Inflammatory macrophage treated with lipopolysaccharide for 1 hour (primary cell): ENCODE results near the gene HMCN1.
A peak's percentile ranks its signal among the peaks of the same experiment; 100 is the strongest.
"Not testable (repeated sequence)": the region's sequence is repeated elsewhere in the genome, so short reads cannot be mapped to it uniquely, and the experiment has no call there.

Experiments
- DNase-seq, 2 donors: peaks; one replicate each; pipeline ENCODE4 v3.0.0-alpha.2; 2020 to 2022

The HMCN1 gene

GRCh38 chr1:186102547-186103148, 368.5 kb downstream of the HMCN1 start:
- no peak for DNase-seq

- DNase-seq, result no peak
Observed at GRCh38 chr1:186104459-186104858, 370.3 kb downstream of the HMCN1 start.

- DNase-seq, result no peak
Observed at GRCh38 chr1:186112280-186112679, 378.1 kb downstream of the HMCN1 start.

- DNase-seq, result no peak
Observed at GRCh38 chr1:186113461-186113860, 379.3 kb downstream of the HMCN1 start.

- DNase-seq, result no peak
Observed at GRCh38 chr1:186118724-186119123, 384.5 kb downstream of the HMCN1 start.

- DNase-seq, result no peak
Observed at GRCh38 chr1:186122837-186123236, 388.6 kb downstream of the HMCN1 start.

GRCh38 chr1:186125035-186125434, 390.8 kb downstream of the HMCN1 start:
- no peak for DNase-seq

- DNase-seq, result no peak
Observed at GRCh38 chr1:186125511-186125910, 391.3 kb downstream of the HMCN1 start.

GRCh38 chr1:186129758-186130157, 395.6 kb downstream of the HMCN1 start:
- no peak for DNase-seq

GRCh38 chr1:186139115-186139514, 404.9 kb downstream of the HMCN1 start:
- DNase-seq, result no peak

GRCh38 chr1:186139701-186140100, 405.5 kb downstream of the HMCN1 start:
- DNase-seq, result no peak

GRCh38 chr1:186142159-186142558, 408.0 kb downstream of the HMCN1 start:
- DNase-seq, result no peak

- DNase-seq, result no peak
Observed at GRCh38 chr1:186142916-186143315, 408.7 kb downstream of the HMCN1 start.

GRCh38 chr1:186143481-186143880, 409.3 kb downstream of the HMCN1 start:
- DNase-seq, result no peak

- peak; percentile 20 to 37 for DNase-seq
Observed at GRCh38 chr1:186144505-186144904, 410.3 kb downstream of the HMCN1 start.

- DNase-seq, result peak; percentile 28 to 41
Observed at GRCh38 chr1:186146974-186147373, 412.8 kb downstream of the HMCN1 start.

GRCh38 chr1:186149591-186149990, 415.4 kb downstream of the HMCN1 start:
- no peak for DNase-seq

GRCh38 chr1:186152227-186152619, 418.0 kb downstream of the HMCN1 start:
- no peak for DNase-seq

- no peak for DNase-seq
Observed at GRCh38 chr1:186152620-186153239, 418.5 kb downstream of the HMCN1 start.

GRCh38 chr1:186154651-186155050, 420.5 kb downstream of the HMCN1 start:
- DNase-seq, result no peak

GRCh38 chr1:186155594-186155993, 421.4 kb downstream of the HMCN1 start:
- DNase-seq, result peak in 1 of 2 donors; percentile 6

- DNase-seq, result not testable (repeated sequence)
Observed at GRCh38 chr1:186162895-186163294, 428.7 kb downstream of the HMCN1 start.

- DNase-seq, result no peak
Observed at GRCh38 chr1:186164773-186165172, 430.6 kb downstream of the HMCN1 start.

- no peak for DNase-seq
Observed at GRCh38 chr1:186165303-186165702, 431.1 kb downstream of the HMCN1 start.

- no peak for DNase-seq
Observed at GRCh38 chr1:186167096-186167668, 433.0 kb downstream of the HMCN1 start.
